PFSK-1 (cell line): ENCODE results near the gene KRTAP1-3.

Source experiments
- POLR2AphosphoS5 ChIP-seq: IDR thresholded peaks from 2 replicates; pipeline ENCODE4 v1.6.1; 2012; ENCODE audit warnings: low read depth, mild to moderate bottlenecking, control low read depth, low read length, moderate library complexity
- SIN3A ChIP-seq: IDR thresholded peaks from 2 replicates; pipeline ENCODE4 v1.6.1; 2012; ENCODE audit warnings: mild to moderate bottlenecking, low read length, moderate library complexity, borderline replicate concordance; ENCODE audit not compliant: insufficient read depth
- TF ChIP-seq, protein P1 (sequence below), 2 experiments: IDR thresholded peaks; 2 replicates each; pipeline versions ENCODE4 v1.6.1 to v1.8.0; 2011 to 2012; ENCODE audit warnings: low read depth in 2 of 2, low read length in 2 of 2, control low read depth in 1 of 2, inconsistent platforms in 1 of 2, mild to moderate bottlenecking in 1 of 2, moderate library complexity in 1 of 2; ENCODE audit not compliant: insufficient read depth in 1 of 2

DNA sequence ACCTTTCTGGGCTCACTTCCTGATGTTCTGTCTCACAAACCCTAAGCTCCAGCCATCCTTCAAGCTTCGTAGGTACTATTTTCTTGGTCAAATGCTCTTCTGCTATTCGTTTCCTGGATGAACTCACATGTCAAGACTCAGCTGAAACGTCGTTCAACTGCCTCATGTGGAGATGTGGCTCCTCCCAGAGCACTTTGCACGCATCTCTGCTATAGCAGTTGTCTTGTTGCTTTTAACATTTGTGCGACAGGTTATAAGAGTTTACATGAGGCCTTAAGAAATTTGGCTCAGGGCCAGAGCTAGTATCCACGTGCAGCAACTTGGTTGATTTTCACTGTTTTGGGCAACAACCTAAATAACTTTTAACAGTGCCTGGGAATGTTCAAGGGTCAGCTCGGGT lies 47.8 kb downstream of the KRTAP1-3 start:
- TF ChIP-seq, protein P1, sequence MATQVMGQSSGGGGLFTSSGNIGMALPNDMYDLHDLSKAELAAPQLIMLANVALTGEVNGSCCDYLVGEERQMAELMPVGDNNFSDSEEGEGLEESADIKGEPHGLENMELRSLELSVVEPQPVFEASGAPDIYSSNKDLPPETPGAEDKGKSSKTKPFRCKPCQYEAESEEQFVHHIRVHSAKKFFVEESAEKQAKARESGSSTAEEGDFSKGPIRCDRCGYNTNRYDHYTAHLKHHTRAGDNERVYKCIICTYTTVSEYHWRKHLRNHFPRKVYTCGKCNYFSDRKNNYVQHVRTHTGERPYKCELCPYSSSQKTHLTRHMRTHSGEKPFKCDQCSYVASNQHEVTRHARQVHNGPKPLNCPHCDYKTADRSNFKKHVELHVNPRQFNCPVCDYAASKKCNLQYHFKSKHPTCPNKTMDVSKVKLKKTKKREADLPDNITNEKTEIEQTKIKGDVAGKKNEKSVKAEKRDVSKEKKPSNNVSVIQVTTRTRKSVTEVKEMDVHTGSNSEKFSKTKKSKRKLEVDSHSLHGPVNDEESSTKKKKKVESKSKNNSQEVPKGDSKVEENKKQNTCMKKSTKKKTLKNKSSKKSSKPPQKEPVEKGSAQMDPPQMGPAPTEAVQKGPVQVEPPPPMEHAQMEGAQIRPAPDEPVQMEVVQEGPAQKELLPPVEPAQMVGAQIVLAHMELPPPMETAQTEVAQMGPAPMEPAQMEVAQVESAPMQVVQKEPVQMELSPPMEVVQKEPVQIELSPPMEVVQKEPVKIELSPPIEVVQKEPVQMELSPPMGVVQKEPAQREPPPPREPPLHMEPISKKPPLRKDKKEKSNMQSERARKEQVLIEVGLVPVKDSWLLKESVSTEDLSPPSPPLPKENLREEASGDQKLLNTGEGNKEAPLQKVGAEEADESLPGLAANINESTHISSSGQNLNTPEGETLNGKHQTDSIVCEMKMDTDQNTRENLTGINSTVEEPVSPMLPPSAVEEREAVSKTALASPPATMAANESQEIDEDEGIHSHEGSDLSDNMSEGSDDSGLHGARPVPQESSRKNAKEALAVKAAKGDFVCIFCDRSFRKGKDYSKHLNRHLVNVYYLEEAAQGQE (IDR thresholded peaks at IDR 0.05; ENCODE audit: insufficient read depth in 1 of 2, low read depth in 2 of 2, low read length in 2 of 2) = no peak
- TF ChIP-seq SIN3A = no peak
- TF ChIP-seq POLR2AphosphoS5 = no peak
